Vagina (tissue), 2 donors: ENCODE measurements around the gene ZNF587B. TPM values are rescaled to one million over a fixed set of nuclear protein-coding genes. Genes with fewer than 3 reads are reported as not detected.
"Not testable (repeated sequence)": the region's sequence is repeated elsewhere in the genome, so short reads cannot be mapped to it uniquely, and the experiment has no call there.

Experiments used
- DNase-seq, 2 donors: peaks; one replicate each; pipeline ENCODE4 v3.0.0-alpha.2; 2017; ENCODE audit errors: extremely low spot score in 2 of 2
- H3K27ac ChIP-seq: fragments of 200-600 bp; sonication (generic); one replicate; pipeline ENCODE4 v1.5.1; 2019
- H3K27me3 ChIP-seq: fragments of 200-600 bp; sonication (generic); one replicate; pipeline ENCODE4 v1.5.1; 2019
- H3K36me3 ChIP-seq, 2 donors: fragments of 200-600 bp; sonication (generic); one replicate each; pipeline ENCODE4 v1.5.1; 2017 to 2019
- H3K4me1 ChIP-seq: fragments of 200-600 bp; sonication (generic); one replicate; pipeline ENCODE4 v1.5.1; 2019
- H3K4me3 ChIP-seq, 2 donors: fragments of 200-600 bp; sonication (generic); 1 replicate in 1 of 2; 2 replicates in 1 of 2; pipeline ENCODE4 v1.5.1; 2016 to 2019
- H3K9me3 ChIP-seq: fragments of 200-600 bp; sonication (generic); one replicate; pipeline ENCODE4 v1.5.1; 2019
- CTCF ChIP-seq, 3 experiments: fragments of 450-650 bp in 2 of 3; fragments of 200-600 bp in 1 of 3; sonication (generic) in 1 of 3; IDR thresholded peaks; one replicate each; pipeline ENCODE4 v1.5.1; 2017 to 2019; ENCODE audit warnings: antibody characterized with exemption in 3 of 3, mild to moderate bottlenecking in 2 of 3, moderate library complexity in 2 of 3
- POLR2A ChIP-seq, 2 donors: fragments of 450-650 bp; IDR thresholded peaks; one replicate each; pipeline ENCODE4 v1.6.1; 2017; ENCODE audit warnings: antibody characterized with exemption in 2 of 2, mild to moderate bottlenecking in 2 of 2, moderate library complexity in 2 of 2
- POLR2AphosphoS5 ChIP-seq, 2 donors: sonication (generic); formaldehyde crosslinking; IDR thresholded peaks; one replicate each; pipeline ENCODE4 v1.9.0; 2017; ENCODE audit warnings: antibody characterized with exemption in 2 of 2, mild to moderate bottlenecking in 2 of 2, low read depth in 1 of 2; ENCODE audit not compliant: insufficient read depth in 1 of 2
- intact Hi-C: fragments of 100-400 bp; cut with DNase I; formaldehyde crosslinking; loops from one replicate; pipeline ENCODE4 v1.15.1; 2023
- total RNA-seq: library from RNA; depleted of rRNA; stranded (reverse); fragments of >200 nt; gene quantifications from one replicate; pipeline ENCODE4 v1.2.3, GENCODE V29; 2016

The ZNF587B gene
- 17.9 TPM for total RNA-seq

- Histone ChIP-seq H3K27ac (peak within 1 kb of the TSS; percentile 33), H3K36me3 (peaks cover 0 to 3% of the 10 kb centered on the region in 2 donors), H3K4me1 (peaks cover 22% of the 10 kb centered on the region), H3K27me3 (no peaks in the 10 kb centered on the region), H3K9me3 (no peaks in the 10 kb centered on the region), H3K4me3 (peak within 1 kb of the TSS; percentile 47 to 48)
- no peak for DNase-seq
- TF ChIP-seq POLR2AphosphoS5 (IDR thresholded peaks at IDR 0.05; ENCODE audit: insufficient read depth in 1 of 2, low read depth in 1 of 2), result peak; percentile 49 to 80
- TF ChIP-seq POLR2A (IDR thresholded peaks at IDR 0.05), result no peak
- no peak for TF ChIP-seq CTCF (IDR thresholded peaks at IDR 0.05)
- intact Hi-C loops, result no loop called here
Observed at GRCh38 chr19:57830071-57830602, at the start of gene ZNF587B. ZNF587B (plus strand) TSS chr19:57830299; CDS start chr19:57830529, 230 bp downstream.

- Histone ChIP-seq H3K9me3 (peaks cover 59% of the 10 kb centered on the region), H3K4me1 (no peaks in the 10 kb centered on the region), H3K4me3 (peak overlapping the region in 1 of 2 donors; percentile 11), H3K27ac (no peak overlapping the region), H3K27me3 (no peaks in the 10 kb centered on the region), H3K36me3 (peaks cover 0 to 61% of the 10 kb centered on the region in 2 donors)
- intact Hi-C loops, result no loop called here
- no peak for TF ChIP-seq POLR2A (IDR thresholded peaks at IDR 0.05)
- TF ChIP-seq POLR2AphosphoS5 (IDR thresholded peaks at IDR 0.05; ENCODE audit: insufficient read depth in 1 of 2, low read depth in 1 of 2), result no peak
- no peak for TF ChIP-seq CTCF (IDR thresholded peaks at IDR 0.05)
- no peak for DNase-seq
Observed at GRCh38 chr19:57786286-57786685, 43.8 kb upstream of the ZNF587B start.

- Histone ChIP-seq H3K36me3 (peaks cover 0 to 61% of the 10 kb centered on the region in 2 donors), H3K27me3 (no peaks in the 10 kb centered on the region), H3K4me3 (no peak overlapping the region), H3K4me1 (no peaks in the 10 kb centered on the region), H3K9me3 (peaks cover 59% of the 10 kb centered on the region), H3K27ac (no peak overlapping the region)
- intact Hi-C loops, result no loop called here
- no peak for DNase-seq
- TF ChIP-seq POLR2A (IDR thresholded peaks at IDR 0.05), result no peak
- TF ChIP-seq CTCF (IDR thresholded peaks at IDR 0.05), result no peak
- TF ChIP-seq POLR2AphosphoS5 (IDR thresholded peaks at IDR 0.05; ENCODE audit: insufficient read depth in 1 of 2, low read depth in 1 of 2), result no peak
Observed at GRCh38 chr19:57786906-57787305, 43.2 kb upstream of the ZNF587B start.

DNA sequence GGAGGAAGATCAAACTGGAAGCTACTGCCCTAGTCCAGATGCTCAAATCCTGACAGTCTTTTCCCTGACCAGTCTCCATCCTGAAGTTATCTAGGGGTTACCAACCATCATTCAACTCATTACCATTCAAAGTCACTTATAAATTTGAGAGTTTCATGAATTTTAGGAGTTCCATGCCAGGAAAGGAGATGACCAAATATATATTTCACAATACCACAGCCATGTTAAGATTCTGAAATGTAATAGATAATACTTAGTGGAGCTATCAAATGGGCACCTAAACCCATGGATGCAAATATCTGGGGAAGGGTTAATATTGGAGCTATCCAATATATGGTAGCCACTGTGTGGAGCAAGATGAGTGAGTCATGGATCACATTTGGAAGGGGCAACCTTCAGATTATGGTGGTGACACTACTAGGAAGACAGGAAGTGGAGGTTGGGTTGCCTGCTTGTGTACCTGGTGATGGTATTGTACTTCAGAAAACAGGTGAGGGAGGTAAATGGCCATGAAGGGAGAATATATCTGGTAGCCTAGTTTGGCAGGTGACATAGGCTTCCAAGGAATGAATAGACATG, 41.9 kb upstream of the ZNF587B start:
- TF ChIP-seq POLR2A (IDR thresholded peaks at IDR 0.05), result no peak
- TF ChIP-seq POLR2AphosphoS5 (IDR thresholded peaks at IDR 0.05; ENCODE audit: insufficient read depth in 1 of 2, low read depth in 1 of 2), result no peak
- TF ChIP-seq CTCF (IDR thresholded peaks at IDR 0.05), result no peak
- Histone ChIP-seq H3K9me3 (peaks cover 47% of the 10 kb centered on the region), H3K27ac (no peak overlapping the region), H3K4me3 (no peak overlapping the region), H3K4me1 (no peaks in the 10 kb centered on the region), H3K36me3 (peaks cover 0 to 60% of the 10 kb centered on the region in 2 donors), H3K27me3 (no peaks in the 10 kb centered on the region)
- DNase-seq, result no peak
- intact Hi-C loops, result no loop called here

DNA sequence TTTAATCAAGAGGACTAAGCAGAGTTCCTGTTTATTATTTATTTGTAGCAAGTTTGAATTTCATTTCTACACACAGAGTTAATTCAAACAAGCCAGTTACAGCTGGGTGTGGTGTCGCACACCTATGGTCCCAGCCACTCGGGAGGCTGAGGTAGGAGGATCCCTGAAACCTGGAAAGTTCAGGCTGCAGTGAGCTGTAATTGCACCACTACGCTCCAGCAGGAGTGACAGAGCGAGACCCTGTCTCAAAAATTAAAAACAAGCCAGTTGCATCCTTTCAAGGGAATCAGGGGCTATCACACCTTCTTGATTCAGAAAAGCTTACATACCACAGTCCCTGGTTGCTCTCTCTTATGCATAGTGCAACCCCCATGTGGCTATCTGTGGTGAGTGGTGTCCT, 40.8 kb upstream of the ZNF587B start:
- no peak for DNase-seq
- H3K9me3 ChIP-seq, result peaks cover 38% of the 10 kb centered on the region
- H3K4me1 ChIP-seq, result no peaks in the 10 kb centered on the region
- intact Hi-C loops, result no loop called here
- H3K27me3 ChIP-seq, result no peaks in the 10 kb centered on the region
- no peak overlapping the region for H3K27ac ChIP-seq
- TF ChIP-seq POLR2AphosphoS5 (IDR thresholded peaks at IDR 0.05; ENCODE audit: insufficient read depth in 1 of 2, low read depth in 1 of 2) (no peak), POLR2A (IDR thresholded peaks at IDR 0.05) (no peak), CTCF (IDR thresholded peaks at IDR 0.05) (no peak)
- H3K36me3 ChIP-seq, result peaks cover 0 to 60% of the 10 kb centered on the region in 2 donors
- no peak overlapping the region for H3K4me3 ChIP-seq

DNA sequence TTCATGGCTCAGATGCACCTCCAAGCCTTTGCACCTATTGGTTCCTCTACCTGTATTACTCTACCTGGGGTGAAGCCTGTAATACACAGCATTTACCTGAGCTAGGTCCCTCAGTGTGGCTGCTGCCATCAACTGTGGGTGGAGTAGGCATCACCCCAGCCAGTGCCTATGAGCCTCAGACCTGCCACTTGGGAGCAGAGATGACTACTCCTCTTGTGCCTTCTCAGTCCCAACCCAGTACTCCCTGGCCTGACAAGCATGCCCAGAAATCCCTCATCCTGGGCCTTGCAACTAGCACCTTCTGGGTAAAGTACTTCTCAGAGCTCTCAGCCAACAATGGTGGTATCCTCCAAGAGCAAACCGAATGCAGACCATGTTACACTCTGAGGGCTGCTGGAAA, 33.5 kb upstream of the ZNF587B start:
- H3K4me3 ChIP-seq, H3K27ac ChIP-seq, H3K9me3 ChIP-seq, DNase-seq, H3K4me1 ChIP-seq, intact Hi-C loops, H3K27me3 ChIP-seq: not testable (repeated sequence)
- H3K36me3 ChIP-seq, result peaks cover 0 to 40% of the 10 kb centered on the region in 2 donors
